ENCODE results near the gene LDLRAD4. TPM values are rescaled to one million over a fixed set of nuclear protein-coding genes. Genes with fewer than 3 reads are reported as not detected.

Gene LDLRAD4
- total and polyA plus RNA-seq, 12 donors = 3.9 to 64.5 (median 36.0) TPM

GRCh38 chr18:13608791-13609532 is 390.4 kb downstream of the LDLRAD4 start:
- Histone ChIP-seq H3K9me3 (replicated peaks in 1 of 3) (no peaks in the 10 kb centered on the region), H3K36me3 (replicated peaks in 1 of 2) (no peaks in the 10 kb centered on the region), H3K4me1 (replicated peaks in 1 of 2) (peaks cover 4 to 21% of the 10 kb centered on the region in 2 donors), H3K4me3 (no peak overlapping the region), H3K27me3 (no peaks in the 10 kb centered on the region), H3K27ac (no peak overlapping the region)
- intact Hi-C loops (cut with DNase I) = no loop called here
- DNase-seq = peak in 1 of 7 donors; percentile 34
- TF ChIP-seq POLR2A (IDR thresholded peaks at IDR 0.05) (no peak), CTCF (IDR thresholded peaks at IDR 0.05) (no peak)
- 61 to 71% (median 66%) methylated on average over 16 of the region's 16 CpGs for WGBS, 4 donors

- peak overlapping the region in 2 of 5 donors; percentile 74 for H3K27ac ChIP-seq
- intact Hi-C loops (cut with DNase I) = no loop called here
- no peaks in the 10 kb centered on the region for H3K9me3 ChIP-seq (replicated peaks in 1 of 3)
- peak in 1 of 7 donors; percentile 16 for DNase-seq
- 53 to 72% (median 66%) methylated on average over 10 to 11 of the region's 11 CpGs for WGBS, 4 donors
- TF ChIP-seq POLR2A (IDR thresholded peaks at IDR 0.05) = no peak
- TF ChIP-seq CTCF (IDR thresholded peaks at IDR 0.05) = no peak
- H3K4me3 ChIP-seq = peak overlapping the region in 1 of 4 donors; percentile 33
- peaks cover 4 to 25% of the 10 kb centered on the region in 2 donors for H3K4me1 ChIP-seq (replicated peaks in 1 of 2)
- H3K36me3 ChIP-seq (replicated peaks in 1 of 2) = no peaks in the 10 kb centered on the region
- no peaks in the 10 kb centered on the region for H3K27me3 ChIP-seq
Measured at GRCh38 chr18:13610555-13611141, 392.1 kb downstream of the LDLRAD4 start.

GRCh38 chr18:13611142-13611600 is 392.6 kb downstream of the LDLRAD4 start:
- 38 to 50% (median 41%) methylated on average over 13 to 14 of the region's 14 CpGs for WGBS, 4 donors
- Histone ChIP-seq H3K4me1 (replicated peaks in 1 of 2) (peaks cover 4 to 25% of the 10 kb centered on the region in 2 donors), H3K4me3 (peak overlapping the region in 1 of 4 donors; percentile 33), H3K27me3 (no peaks in the 10 kb centered on the region), H3K27ac (peak overlapping the region in 2 of 5 donors; percentile 74), H3K9me3 (replicated peaks in 1 of 3) (no peaks in the 10 kb centered on the region), H3K36me3 (replicated peaks in 1 of 2) (no peaks in the 10 kb centered on the region)
- peak in 5 of 7 donors; percentile 38 to 85 (median 41) for DNase-seq
- intact Hi-C loops (cut with DNase I) = no loop called here
- TF ChIP-seq POLR2A (IDR thresholded peaks at IDR 0.05) (no peak), CTCF (IDR thresholded peaks at IDR 0.05) (no peak)

- Histone ChIP-seq H3K9me3 (replicated peaks in 1 of 3) (no peaks in the 10 kb centered on the region), H3K27ac (peak overlapping the region in 2 of 5 donors; percentile 74), H3K4me3 (peak overlapping the region in 1 of 4 donors; percentile 33), H3K4me1 (replicated peaks in 1 of 2) (peaks cover 4 to 25% of the 10 kb centered on the region in 2 donors), H3K27me3 (no peaks in the 10 kb centered on the region), H3K36me3 (replicated peaks in 1 of 2) (no peaks in the 10 kb centered on the region)
- TF ChIP-seq CTCF (IDR thresholded peaks at IDR 0.05) (no peak), POLR2A (IDR thresholded peaks at IDR 0.05) (no peak)
- intact Hi-C loops (cut with DNase I) = no loop called here
- 26 to 47% (median 39%) methylated on average over 10 to 24 of the region's 24 CpGs for WGBS, 4 donors
- peak in 4 of 7 donors; percentile 32 to 64 (median 34) for DNase-seq
Measured at GRCh38 chr18:13611601-13612195, 393.1 kb downstream of the LDLRAD4 start.
